PFSK-1 (cell line): ENCODE data around the gene NXPH1.

ENCODE experiments used
- FOXP2 ChIP-seq: optimal IDR thresholded peaks from 2 replicates; pipeline ENCODE3; 2011; ENCODE audit warnings: borderline replicate concordance, control low read depth, inconsistent platforms; ENCODE audit not compliant: insufficient read depth; ENCODE audit errors: extremely low read length, extremely low read depth
- POLR2AphosphoS5 ChIP-seq: IDR thresholded peaks from 2 replicates; pipeline ENCODE4 v1.6.1; 2012; ENCODE audit warnings: low read depth, mild to moderate bottlenecking, control low read depth, low read length, moderate library complexity
- SIN3A ChIP-seq: IDR thresholded peaks from 2 replicates; pipeline ENCODE4 v1.6.1; 2012; ENCODE audit warnings: mild to moderate bottlenecking, low read length, moderate library complexity, borderline replicate concordance; ENCODE audit not compliant: insufficient read depth
- TAF1 ChIP-seq: IDR thresholded peaks from 2 replicates; pipeline ENCODE4 v1.6.1; 2012; ENCODE audit warnings: low read length, control low read depth, borderline replicate concordance; ENCODE audit not compliant: insufficient read depth
- TF ChIP-seq, protein P1 (sequence below), 2 experiments: IDR thresholded peaks; 2 replicates each; pipeline versions ENCODE4 v1.6.1 to v1.8.0; 2011 to 2012; ENCODE audit warnings: low read depth in 2 of 2, low read length in 2 of 2, control low read depth in 1 of 2, inconsistent platforms in 1 of 2, mild to moderate bottlenecking in 1 of 2, moderate library complexity in 1 of 2; ENCODE audit not compliant: insufficient read depth in 1 of 2

NXPH1 gene

DNA sequence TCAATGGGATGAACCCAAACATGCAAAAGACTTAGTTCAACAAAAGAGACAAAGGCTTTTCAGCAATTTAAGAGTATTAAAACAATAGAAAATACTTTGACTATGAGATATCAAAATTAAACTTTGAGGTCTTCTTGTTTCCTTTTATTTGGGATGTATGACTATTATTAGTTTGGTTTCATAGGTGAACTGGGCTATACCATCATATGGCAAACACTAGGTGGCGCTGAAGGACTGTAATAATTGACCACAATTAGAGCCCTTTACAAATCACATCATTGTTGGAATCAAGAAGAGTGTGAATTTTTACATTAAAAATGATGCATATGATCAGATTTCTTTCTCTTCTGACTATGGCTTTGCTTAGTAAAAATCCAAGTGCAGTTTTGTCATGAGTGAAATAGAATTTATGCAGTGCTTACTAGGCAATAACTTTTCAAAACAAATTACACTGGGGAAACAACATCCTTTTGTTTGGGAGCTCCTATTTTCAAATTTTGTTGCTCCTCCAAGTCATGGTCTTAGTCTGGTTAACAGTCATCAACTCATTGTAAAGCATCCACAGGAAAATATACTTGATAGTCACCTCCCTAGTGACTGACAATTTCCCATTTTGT is 14.7 kb upstream of the NXPH1 start:
- TF ChIP-seq, protein P1, sequence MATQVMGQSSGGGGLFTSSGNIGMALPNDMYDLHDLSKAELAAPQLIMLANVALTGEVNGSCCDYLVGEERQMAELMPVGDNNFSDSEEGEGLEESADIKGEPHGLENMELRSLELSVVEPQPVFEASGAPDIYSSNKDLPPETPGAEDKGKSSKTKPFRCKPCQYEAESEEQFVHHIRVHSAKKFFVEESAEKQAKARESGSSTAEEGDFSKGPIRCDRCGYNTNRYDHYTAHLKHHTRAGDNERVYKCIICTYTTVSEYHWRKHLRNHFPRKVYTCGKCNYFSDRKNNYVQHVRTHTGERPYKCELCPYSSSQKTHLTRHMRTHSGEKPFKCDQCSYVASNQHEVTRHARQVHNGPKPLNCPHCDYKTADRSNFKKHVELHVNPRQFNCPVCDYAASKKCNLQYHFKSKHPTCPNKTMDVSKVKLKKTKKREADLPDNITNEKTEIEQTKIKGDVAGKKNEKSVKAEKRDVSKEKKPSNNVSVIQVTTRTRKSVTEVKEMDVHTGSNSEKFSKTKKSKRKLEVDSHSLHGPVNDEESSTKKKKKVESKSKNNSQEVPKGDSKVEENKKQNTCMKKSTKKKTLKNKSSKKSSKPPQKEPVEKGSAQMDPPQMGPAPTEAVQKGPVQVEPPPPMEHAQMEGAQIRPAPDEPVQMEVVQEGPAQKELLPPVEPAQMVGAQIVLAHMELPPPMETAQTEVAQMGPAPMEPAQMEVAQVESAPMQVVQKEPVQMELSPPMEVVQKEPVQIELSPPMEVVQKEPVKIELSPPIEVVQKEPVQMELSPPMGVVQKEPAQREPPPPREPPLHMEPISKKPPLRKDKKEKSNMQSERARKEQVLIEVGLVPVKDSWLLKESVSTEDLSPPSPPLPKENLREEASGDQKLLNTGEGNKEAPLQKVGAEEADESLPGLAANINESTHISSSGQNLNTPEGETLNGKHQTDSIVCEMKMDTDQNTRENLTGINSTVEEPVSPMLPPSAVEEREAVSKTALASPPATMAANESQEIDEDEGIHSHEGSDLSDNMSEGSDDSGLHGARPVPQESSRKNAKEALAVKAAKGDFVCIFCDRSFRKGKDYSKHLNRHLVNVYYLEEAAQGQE (IDR thresholded peaks at IDR 0.05; ENCODE audit: insufficient read depth in 1 of 2, low read depth in 2 of 2, low read length in 2 of 2): no peak
- TF ChIP-seq POLR2AphosphoS5: no peak
- no peak for TF ChIP-seq TAF1
- no peak for TF ChIP-seq FOXP2
- no peak for TF ChIP-seq SIN3A

DNA sequence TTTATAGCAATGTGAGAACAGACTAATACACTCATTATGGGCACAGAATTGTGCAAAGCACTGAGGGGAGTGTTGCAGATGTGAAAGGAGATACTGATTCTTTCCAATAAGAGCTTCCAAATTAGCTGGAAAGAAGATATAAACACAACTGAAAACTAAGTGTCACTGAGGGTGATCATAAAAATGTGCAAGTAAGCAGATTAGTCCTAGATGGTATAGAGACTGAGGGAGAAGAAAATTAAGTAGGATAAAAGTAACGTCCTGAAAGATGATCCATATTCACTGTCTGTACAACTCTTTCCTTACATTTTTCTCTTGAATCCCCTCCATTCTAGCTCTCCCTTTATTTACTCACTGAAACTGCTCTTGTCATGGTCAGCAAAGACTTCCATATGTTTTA is 11.2 kb upstream of the NXPH1 start:
- TF ChIP-seq SIN3A (no peak), POLR2AphosphoS5 (no peak), FOXP2 (no peak), TAF1 (no peak)
- TF ChIP-seq, protein P1 (IDR thresholded peaks at IDR 0.05; ENCODE audit: insufficient read depth in 1 of 2, low read depth in 2 of 2, low read length in 2 of 2): no peak

DNA sequence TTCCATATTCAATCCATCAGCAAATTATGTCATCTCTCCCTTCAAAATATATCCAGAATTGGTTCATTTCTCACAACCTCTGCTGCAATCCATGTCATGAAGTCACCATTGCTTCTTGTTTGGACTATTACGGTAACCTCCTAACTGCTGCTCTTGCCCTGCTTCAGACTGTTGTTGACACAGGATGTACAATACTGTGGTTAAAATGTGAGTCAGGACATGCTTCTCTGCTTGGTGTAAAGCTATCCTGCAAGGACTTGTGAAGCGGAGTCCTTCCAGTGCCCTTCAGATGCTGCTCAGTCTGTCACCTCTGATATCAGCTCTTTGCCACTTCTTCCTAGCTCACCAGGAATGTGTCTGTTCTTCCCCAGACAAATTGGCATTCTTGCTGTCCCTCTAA is 10.4 kb upstream of the NXPH1 start:
- no peak for TF ChIP-seq TAF1
- TF ChIP-seq FOXP2: no peak
- TF ChIP-seq, protein P1 (IDR thresholded peaks at IDR 0.05; ENCODE audit: insufficient read depth in 1 of 2, low read depth in 2 of 2, low read length in 2 of 2): no peak
- no peak for TF ChIP-seq POLR2AphosphoS5
- no peak for TF ChIP-seq SIN3A

DNA sequence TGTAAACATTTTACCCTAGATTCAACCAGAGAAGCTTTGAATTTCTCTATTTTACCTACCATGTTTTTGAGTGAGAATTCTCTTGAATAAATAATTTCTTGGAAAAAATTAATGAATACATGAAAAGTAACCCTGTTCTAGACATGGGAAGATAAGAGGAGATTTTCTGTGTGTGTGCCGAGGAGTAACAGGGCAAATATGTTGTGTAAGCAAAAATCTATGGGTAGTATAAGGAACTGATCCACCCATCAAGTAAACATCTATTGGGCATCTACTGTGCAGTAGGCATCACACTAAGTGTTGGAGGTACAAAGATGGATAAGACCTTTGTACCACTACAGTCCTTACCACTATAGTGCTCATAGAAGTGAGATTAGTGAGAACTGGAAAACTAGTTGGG is 8.2 kb upstream of the NXPH1 start:
- TF ChIP-seq TAF1: no peak
- TF ChIP-seq, protein P1 (IDR thresholded peaks at IDR 0.05; ENCODE audit: insufficient read depth in 1 of 2, low read depth in 2 of 2, low read length in 2 of 2): no peak
- TF ChIP-seq POLR2AphosphoS5: no peak
- no peak for TF ChIP-seq SIN3A
- no peak for TF ChIP-seq FOXP2

DNA sequence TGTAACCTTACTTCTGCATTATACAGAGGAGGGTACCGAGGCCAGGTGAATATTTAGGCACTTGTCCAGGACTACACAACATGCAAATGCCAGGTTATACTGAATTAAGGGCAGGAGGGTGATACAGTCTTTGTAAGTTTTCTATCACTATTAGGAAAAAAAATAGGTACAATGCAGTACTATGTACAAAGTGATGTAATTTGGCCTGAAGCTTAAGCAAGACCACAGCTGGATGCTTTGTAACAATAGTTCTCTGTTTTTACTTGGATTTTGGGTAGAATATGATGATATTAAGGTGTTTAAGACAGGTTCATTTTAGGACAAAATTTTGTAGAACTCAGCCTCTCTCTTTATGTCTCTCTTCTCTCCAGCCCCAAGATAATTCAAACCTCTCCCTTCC is 2.8 kb upstream of the NXPH1 start:
- TF ChIP-seq TAF1 (no peak), FOXP2 (no peak)
